Mesenchymal stem cell (in vitro differentiated cells and primary cell): ENCODE results near the gene MED29.
A peak's percentile ranks its signal among the peaks of the same experiment; 100 is the strongest.

Experiments
- DNase-seq: peaks from one replicate; pipeline ENCODE4 v3.0.0-alpha.2; 2013
- H2AFZ ChIP-seq: one replicate; pipeline ENCODE4 v1.6.1; 2013; ENCODE audit warnings: low read depth, mild to moderate bottlenecking, control low read depth, inconsistent platforms, low read length, moderate library complexity
- H2AK5ac ChIP-seq: 2 replicates; pipeline ENCODE4 v1.6.1; 2013; ENCODE audit warnings: low read length, moderate library complexity, mild to moderate bottlenecking, inconsistent platforms; ENCODE audit not compliant: severe bottlenecking
- H2BK120ac ChIP-seq: one replicate; pipeline ENCODE4 v1.6.1; 2013; ENCODE audit warnings: low read depth, mild to moderate bottlenecking, inconsistent platforms, low read length, moderate library complexity
- H2BK12ac ChIP-seq, 2 experiments: one replicate each; pipeline ENCODE4 v1.6.1; 2013; ENCODE audit warnings: inconsistent platforms in 2 of 2, low read length in 2 of 2, mild to moderate bottlenecking in 2 of 2, moderate library complexity in 2 of 2, control low read depth in 1 of 2
- H2BK15ac ChIP-seq: one replicate; pipeline ENCODE4 v1.6.1; 2013; ENCODE audit warnings: mild to moderate bottlenecking, low read depth, inconsistent platforms; ENCODE audit not compliant: poor library complexity, severe bottlenecking
- H2BK5ac ChIP-seq: 2 replicates; pipeline ENCODE4 v1.6.1; 2013; ENCODE audit warnings: low read depth, mild to moderate bottlenecking, low read length, control low read depth, inconsistent platforms; ENCODE audit not compliant: poor library complexity, severe bottlenecking
- H3K14ac ChIP-seq, 2 experiments: one replicate each; pipeline ENCODE4 v1.6.1; 2013; ENCODE audit warnings: inconsistent platforms in 2 of 2, low read length in 2 of 2, control low read depth in 1 of 2, mild to moderate bottlenecking in 1 of 2, moderate library complexity in 1 of 2
- H3K18ac ChIP-seq, 2 experiments: one replicate each; pipeline ENCODE4 v1.6.1; 2013; ENCODE audit warnings: inconsistent platforms in 2 of 2, low read length in 2 of 2, control low read depth in 1 of 2, low read depth in 1 of 2, mild to moderate bottlenecking in 1 of 2
- H3K23ac ChIP-seq, 2 experiments: one replicate each; pipeline ENCODE4 v1.6.1; 2013; ENCODE audit warnings: inconsistent platforms in 2 of 2, low read length in 2 of 2, mild to moderate bottlenecking in 2 of 2, moderate library complexity in 2 of 2, control low read depth in 1 of 2
- H3K27ac ChIP-seq: 2 replicates; pipeline ENCODE4 v1.5.1; 2013; ENCODE audit warnings: mild to moderate bottlenecking, moderate library complexity, low read length, control low read depth, inconsistent platforms; ENCODE audit not compliant: poor library complexity, severe bottlenecking
- H3K27me3 ChIP-seq, 2 experiments: 2 replicates each; pipeline versions ENCODE4 v1.6.1 to v1.7.0; 2013; ENCODE audit warnings: low read length in 2 of 2, mild to moderate bottlenecking in 2 of 2, moderate library complexity in 2 of 2, control low read depth in 1 of 2, inconsistent platforms in 1 of 2; ENCODE audit not compliant: control insufficient read depth in 1 of 2, insufficient read depth in 1 of 2
- H3K36me3 ChIP-seq, 2 experiments: 2 replicates each; pipeline versions ENCODE4 v1.6.1 to v1.7.0; 2013; ENCODE audit warnings: low read length in 2 of 2, control low read depth in 1 of 2, inconsistent platforms in 1 of 2, low read depth in 1 of 2, mild to moderate bottlenecking in 1 of 2; ENCODE audit not compliant: insufficient read depth in 2 of 2, control insufficient read depth in 1 of 2
- H3K4ac ChIP-seq, 2 experiments: one replicate each; pipeline ENCODE4 v1.6.1; 2013; ENCODE audit warnings: inconsistent platforms in 2 of 2, low read length in 2 of 2, mild to moderate bottlenecking in 2 of 2, moderate library complexity in 2 of 2, control low read depth in 1 of 2, low read depth in 1 of 2
- H3K4me1 ChIP-seq: 2 replicates; pipeline ENCODE4 v1.6.1; 2013; ENCODE audit warnings: low read depth, low read length, control low read depth; ENCODE audit not compliant: control insufficient read depth, insufficient read depth
- H3K4me2 ChIP-seq: 2 replicates; pipeline ENCODE4 v1.6.1; 2013; ENCODE audit warnings: low read length, mild to moderate bottlenecking, inconsistent platforms; ENCODE audit not compliant: poor library complexity, severe bottlenecking
- H3K4me3 ChIP-seq, 2 experiments: 2 replicates each; pipeline versions ENCODE4 v1.5.1 to v1.7.0; 2013; ENCODE audit warnings: low read length in 2 of 2, mild to moderate bottlenecking in 2 of 2, control low read depth in 1 of 2, low read depth in 1 of 2; ENCODE audit not compliant: insufficient read depth in 1 of 2
- H3K79me1 ChIP-seq: replicated peaks from 2 replicates; pipeline ENCODE4 v1.6.1; 2013; ENCODE audit warnings: mild to moderate bottlenecking, control low read depth, low read length, inconsistent platforms; ENCODE audit not compliant: poor library complexity, severe bottlenecking
- H3K9ac ChIP-seq: 2 replicates; pipeline ENCODE4 v1.7.0; 2013; ENCODE audit warnings: mild to moderate bottlenecking, low read length, moderate library complexity
- H3K9me3 ChIP-seq: 2 replicates; pipeline ENCODE4 v1.7.0; 2013; ENCODE audit warnings: mild to moderate bottlenecking, low read length; ENCODE audit not compliant: control insufficient read depth
- H4K8ac ChIP-seq: one replicate; pipeline ENCODE4 v1.6.1; 2013; ENCODE audit warnings: inconsistent platforms, mild to moderate bottlenecking, low read length, moderate library complexity
- H4K91ac ChIP-seq: one replicate; pipeline ENCODE4 v1.6.1; 2013; ENCODE audit warnings: mild to moderate bottlenecking, low read length, inconsistent platforms
- WGBS: methylation state at CpG from one replicate; pipeline ENCODE4 v1.1.7; 2013; ENCODE audit warnings: mixed read lengths; 5-methylcytosine and 5-hydroxymethylcytosine counted together

The MED29 gene

DNA sequence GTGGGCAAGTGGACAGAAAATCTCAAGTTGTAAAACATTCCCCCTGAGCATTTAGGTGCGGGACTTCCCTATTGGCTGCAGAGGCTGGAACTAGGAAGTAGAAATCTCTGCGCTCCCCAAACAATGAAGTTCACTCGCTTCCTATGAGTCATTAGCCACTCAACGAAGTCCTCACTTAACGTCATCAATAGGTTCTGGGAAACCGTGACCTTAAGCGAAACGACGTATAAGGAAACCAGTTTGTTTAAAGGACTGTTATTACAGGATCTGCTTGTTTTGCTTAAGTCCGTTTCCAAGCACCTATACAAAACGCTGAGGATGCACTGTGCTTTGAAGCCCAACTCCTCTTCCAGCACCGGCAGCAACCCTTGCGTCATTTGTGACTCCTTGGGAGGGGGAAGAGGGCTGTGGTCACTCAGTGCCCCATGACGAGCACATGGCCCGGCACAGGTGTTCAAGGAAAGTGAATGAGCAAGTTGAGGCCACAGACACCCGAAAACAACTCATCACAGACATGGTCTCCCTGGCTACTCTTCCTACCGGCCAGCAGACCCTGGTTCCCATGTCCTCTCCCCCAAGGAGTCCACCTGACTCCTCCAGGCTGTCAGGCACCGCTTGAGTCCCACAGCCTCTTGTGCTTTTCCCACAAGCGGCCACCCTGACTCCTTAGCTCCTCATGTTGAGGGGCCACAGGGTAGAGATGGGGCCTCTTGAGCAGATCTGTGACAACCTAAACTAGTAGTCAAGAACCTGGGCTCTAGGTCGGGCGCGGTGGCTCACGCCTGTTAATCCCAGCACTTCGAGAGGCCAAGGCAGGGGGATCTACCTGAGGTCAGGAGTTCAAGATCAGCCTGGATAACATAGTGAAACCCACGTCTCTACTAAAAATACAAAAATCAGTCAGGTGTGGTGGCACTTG, 39.8 kb downstream of the MED29 start:
- Histone ChIP-seq H2AK5ac (peak overlapping the region; percentile 96), H2AFZ (no peak overlapping the region), H3K4me2 (no peak overlapping the region), H4K8ac (peak overlapping the region; percentile 95), H2BK5ac (peak overlapping the region; percentile 93), H3K36me3 (peaks cover 33 to 39% of the 10 kb centered on the region in 2 experiments), H3K79me1 (peaks cover 6% of the 10 kb centered on the region), H2BK120ac (peak overlapping the region; percentile 80), H2BK15ac (peak overlapping the region; percentile 94), H3K14ac (peak overlapping the region in 1 of 2 experiments; percentile 35), H3K4me3 (no peak overlapping the region), H3K23ac (peak overlapping the region in 1 of 2 experiments; percentile 23), H3K18ac (peak overlapping the region; percentile 80 to 85), H3K27me3 (no peaks in the 10 kb centered on the region), H3K27ac (peak overlapping the region; percentile 98), H3K9me3 (no peaks in the 10 kb centered on the region), H2BK12ac (peak overlapping the region; percentile 69 to 75), H3K4me1 (peaks cover 42% of the 10 kb centered on the region), H3K9ac (no peak overlapping the region), H3K4ac (peak overlapping the region; percentile 71 to 82), H4K91ac (peak overlapping the region; percentile 44)
- peak; percentile 100 for DNase-seq
- WGBS, result 32% methylated on average over 24 of the region's 25 CpGs

DNA sequence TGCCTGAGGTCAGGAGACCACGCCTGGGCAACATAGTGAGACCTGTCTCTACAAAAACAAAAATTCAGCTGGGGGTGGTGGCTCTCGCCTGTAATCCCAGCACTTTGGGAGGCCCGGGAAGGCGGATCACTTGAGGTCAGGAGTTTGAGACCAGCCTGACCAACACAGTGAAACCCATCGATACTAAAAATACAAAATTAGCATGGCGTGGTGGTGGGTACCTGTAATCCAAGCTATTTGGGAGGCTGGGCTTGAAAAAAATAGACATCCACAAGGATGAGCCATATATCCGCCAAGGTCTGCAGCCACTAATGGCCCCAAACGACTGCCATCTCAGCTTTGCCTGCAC, 41.5 kb downstream of the MED29 start:
- no peaks in the 10 kb centered on the region for H3K9me3 ChIP-seq
- H2BK12ac ChIP-seq, result no peak overlapping the region
- H3K4ac ChIP-seq, result no peak overlapping the region
- no peak overlapping the region for H2BK15ac ChIP-seq
- no peak overlapping the region for H2BK5ac ChIP-seq
- H3K79me1 ChIP-seq, result peaks cover 12% of the 10 kb centered on the region
- H2AK5ac ChIP-seq, result no peak overlapping the region
- no peak overlapping the region for H3K27ac ChIP-seq
- H4K8ac ChIP-seq, result no peak overlapping the region
- no peak for DNase-seq
- H3K9ac ChIP-seq, result no peak overlapping the region
- peaks cover 33 to 35% of the 10 kb centered on the region in 2 experiments for H3K36me3 ChIP-seq
- H3K4me1 ChIP-seq, result peaks cover 40% of the 10 kb centered on the region
- WGBS, result 98% methylated on average over 7 of the region's 8 CpGs
- no peak overlapping the region for H3K4me2 ChIP-seq
- H3K23ac ChIP-seq, result no peak overlapping the region
- H3K27me3 ChIP-seq, result no peaks in the 10 kb centered on the region
- no peak overlapping the region for H3K4me3 ChIP-seq
- H3K14ac ChIP-seq, result no peak overlapping the region
- H2AFZ ChIP-seq, result no peak overlapping the region
- H3K18ac ChIP-seq, result no peak overlapping the region
- H2BK120ac ChIP-seq, result no peak overlapping the region
- no peak overlapping the region for H4K91ac ChIP-seq

DNA sequence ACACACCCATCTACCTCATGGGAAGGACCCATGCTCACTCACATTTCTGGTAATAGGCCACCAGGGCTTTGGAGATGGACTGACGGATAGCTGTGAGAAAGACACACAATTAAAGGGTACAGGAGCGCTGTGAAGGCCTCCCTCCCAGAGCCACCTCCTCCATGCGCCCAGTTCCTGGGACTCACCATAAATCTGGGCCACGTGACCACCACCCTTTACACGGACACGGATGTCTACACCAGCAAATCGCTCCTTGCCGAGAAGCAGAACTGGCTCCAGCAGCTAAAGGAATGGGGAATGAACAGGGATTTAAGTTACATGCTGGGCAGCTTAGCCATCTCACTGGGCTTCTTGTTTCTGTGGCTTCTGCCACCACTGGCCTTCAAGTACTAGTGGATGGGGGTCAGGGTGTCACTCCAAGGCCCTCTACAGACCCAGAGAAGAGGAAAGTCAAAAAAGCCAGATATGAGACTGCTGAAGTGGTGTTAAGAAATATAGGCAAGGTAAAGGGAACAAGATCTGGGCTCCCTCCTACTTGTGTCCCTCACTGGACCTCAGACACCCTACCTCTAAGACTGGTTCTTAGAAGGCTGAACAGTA, 42.4 kb downstream of the MED29 start:
- no peak overlapping the region for H3K4me2 ChIP-seq
- peaks cover 36% of the 10 kb centered on the region for H3K4me1 ChIP-seq
- no peak overlapping the region for H4K91ac ChIP-seq
- no peak overlapping the region for H3K23ac ChIP-seq
- 97% methylated on average over 8 of the region's 8 CpGs for WGBS
- DNase-seq, result no peak
- no peaks in the 10 kb centered on the region for H3K9me3 ChIP-seq
- H2BK15ac ChIP-seq, result no peak overlapping the region
- H3K4me3 ChIP-seq, result no peak overlapping the region
- H2BK5ac ChIP-seq, result no peak overlapping the region
- no peak overlapping the region for H2AFZ ChIP-seq
- no peak overlapping the region for H3K14ac ChIP-seq
- no peak overlapping the region for H3K27ac ChIP-seq
- H2BK120ac ChIP-seq, result no peak overlapping the region
- no peak overlapping the region for H3K4ac ChIP-seq
- peaks cover 33 to 35% of the 10 kb centered on the region in 2 experiments for H3K36me3 ChIP-seq
- H3K79me1 ChIP-seq, result peaks cover 13% of the 10 kb centered on the region
- no peak overlapping the region for H2AK5ac ChIP-seq
- H2BK12ac ChIP-seq, result no peak overlapping the region
- peak overlapping the region; percentile 99 for H3K9ac ChIP-seq
- H3K18ac ChIP-seq, result no peak overlapping the region
- no peak overlapping the region for H4K8ac ChIP-seq
- no peaks in the 10 kb centered on the region for H3K27me3 ChIP-seq
